GM12892 (cell line): Measurements from ENCODE around the gene ACAP1.

ENCODE experiments used
- DNase-seq: peaks from one replicate; pipeline ENCODE4 v3.0.0; 2011; ENCODE audit not compliant: insufficient read length
- FAIRE-seq: peaks from 2 replicates; lab custom pipeline; 2011; peaks lifted over from hg19 to GRCh38; lab: Jason Lieb, UNC
- POLR2A ChIP-seq: IDR thresholded peaks from 2 replicates; pipeline ENCODE4 v1.6.1; 2011; ENCODE audit warnings: low read depth, low read length, control low read depth
- POLR2AphosphoS5 ChIP-seq: IDR thresholded peaks from 2 replicates; pipeline ENCODE4 v1.6.1; 2011; ENCODE audit warnings: low read depth, low read length, control low read depth
- TAF1 ChIP-seq: IDR thresholded peaks from 2 replicates; pipeline ENCODE4 v1.6.1; 2011; ENCODE audit warnings: low read depth, mild to moderate bottlenecking, control low read depth, low read length, borderline replicate concordance

ACAP1 gene

DNA sequence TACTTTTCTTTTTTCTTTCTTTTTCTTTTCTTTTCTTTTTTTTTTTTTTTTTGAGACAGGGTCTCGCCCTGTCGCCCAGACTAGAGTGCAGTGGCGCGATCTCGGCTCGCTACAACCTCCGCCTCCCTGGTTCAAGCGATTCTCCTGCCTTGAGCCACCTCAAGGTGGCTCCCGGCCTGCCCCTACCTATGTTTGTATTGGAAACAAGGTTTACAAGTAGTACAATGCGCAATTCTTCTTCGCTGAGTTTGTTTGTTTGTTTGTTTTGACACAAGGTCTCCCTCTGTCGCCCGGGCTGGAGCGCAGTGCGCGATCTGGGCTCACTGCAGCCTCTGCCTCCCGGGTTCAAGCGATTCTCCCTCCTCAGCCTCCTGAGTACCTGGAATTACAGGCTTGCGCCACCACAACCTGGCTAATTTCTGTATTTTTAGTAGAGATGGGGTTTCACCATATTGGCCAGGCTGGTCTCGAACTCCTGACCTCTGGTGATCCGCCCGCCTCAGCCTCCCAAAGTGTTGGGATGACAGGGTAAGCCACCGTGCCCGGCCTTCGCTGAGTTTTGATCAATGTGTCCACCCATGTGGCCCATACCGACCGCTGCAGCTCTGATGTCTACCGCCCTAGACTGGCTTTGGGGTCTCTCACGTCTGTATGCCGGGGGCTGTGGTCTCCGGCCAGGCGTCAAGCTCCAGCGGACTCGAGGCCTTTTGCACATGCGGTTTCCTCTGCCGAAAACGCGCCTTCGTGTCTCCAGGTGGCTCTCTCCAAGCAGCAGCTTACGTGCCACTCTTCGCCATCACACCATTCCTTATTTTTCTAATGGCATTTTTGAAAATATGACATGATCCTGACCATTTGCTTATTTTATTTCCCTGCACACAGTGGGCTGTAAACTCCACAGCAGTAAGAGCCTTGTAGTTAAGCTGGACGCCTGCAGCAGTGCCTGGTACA, 40.8 kb upstream of the ACAP1 start:
- DNase-seq (no peak), FAIRE-seq (no peak)
- TF ChIP-seq POLR2AphosphoS5 (no peak), POLR2A (no peak), TAF1 (no peak)

DNA sequence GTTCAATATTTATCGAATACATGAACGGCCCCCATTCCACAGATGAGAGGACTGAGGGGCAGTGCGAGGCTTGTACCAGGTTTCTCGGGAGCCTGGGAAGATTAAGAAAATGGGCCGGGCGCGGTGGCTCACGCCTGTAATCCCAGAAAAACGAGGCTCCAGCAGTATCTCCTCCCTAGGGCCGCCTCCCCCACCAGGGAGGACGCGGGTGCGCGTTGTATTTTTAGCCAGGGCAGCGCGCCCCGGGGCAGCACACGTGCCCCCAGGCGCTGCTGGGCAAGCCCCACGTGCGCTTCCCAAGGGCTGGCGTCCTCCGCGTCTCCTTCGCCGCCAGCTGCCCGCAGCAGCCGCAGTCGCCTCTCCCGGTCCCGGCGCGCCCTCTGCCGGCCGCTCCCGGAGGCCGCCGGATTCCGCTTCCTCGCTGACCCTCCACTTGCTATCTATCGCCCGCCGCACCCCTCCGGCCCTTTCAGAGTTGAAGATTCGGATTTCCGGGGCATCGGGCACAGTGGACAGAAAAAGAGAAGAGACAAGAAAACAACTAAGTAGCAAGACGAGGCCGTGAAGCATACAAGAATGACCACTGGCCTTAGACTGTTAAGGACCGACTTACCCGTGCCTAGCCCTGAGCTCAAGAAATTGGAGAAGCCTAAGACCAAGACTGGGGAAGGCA, 40.0 kb upstream of the ACAP1 start:
- FAIRE-seq (peak; percentile 85), DNase-seq (peak; percentile 81)
- no peak for TF ChIP-seq POLR2A
- TF ChIP-seq TAF1, result no peak
- TF ChIP-seq POLR2AphosphoS5, result no peak

DNA sequence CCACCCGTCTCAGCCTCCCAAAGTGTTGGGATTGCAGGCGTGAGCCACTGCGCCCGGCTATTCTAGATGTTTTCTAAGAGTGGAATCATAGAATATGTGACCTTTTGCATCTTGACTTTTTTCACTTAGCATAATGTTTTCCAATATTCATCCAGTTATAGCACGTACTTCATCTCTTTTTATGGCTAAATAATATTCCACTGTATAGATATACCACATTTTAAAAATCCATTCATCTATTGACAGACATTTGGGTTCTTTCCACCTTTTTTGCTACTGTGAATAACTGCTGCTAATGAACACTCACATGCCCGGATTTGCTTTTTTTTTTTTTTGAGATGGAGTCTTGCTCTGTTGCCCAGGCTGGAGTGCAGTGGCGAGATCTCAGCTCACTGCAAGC, 32.1 kb upstream of the ACAP1 start:
- FAIRE-seq, result no peak
- TF ChIP-seq POLR2A, result no peak
- TF ChIP-seq TAF1, result no peak
- no peak for TF ChIP-seq POLR2AphosphoS5
- no peak for DNase-seq

DNA sequence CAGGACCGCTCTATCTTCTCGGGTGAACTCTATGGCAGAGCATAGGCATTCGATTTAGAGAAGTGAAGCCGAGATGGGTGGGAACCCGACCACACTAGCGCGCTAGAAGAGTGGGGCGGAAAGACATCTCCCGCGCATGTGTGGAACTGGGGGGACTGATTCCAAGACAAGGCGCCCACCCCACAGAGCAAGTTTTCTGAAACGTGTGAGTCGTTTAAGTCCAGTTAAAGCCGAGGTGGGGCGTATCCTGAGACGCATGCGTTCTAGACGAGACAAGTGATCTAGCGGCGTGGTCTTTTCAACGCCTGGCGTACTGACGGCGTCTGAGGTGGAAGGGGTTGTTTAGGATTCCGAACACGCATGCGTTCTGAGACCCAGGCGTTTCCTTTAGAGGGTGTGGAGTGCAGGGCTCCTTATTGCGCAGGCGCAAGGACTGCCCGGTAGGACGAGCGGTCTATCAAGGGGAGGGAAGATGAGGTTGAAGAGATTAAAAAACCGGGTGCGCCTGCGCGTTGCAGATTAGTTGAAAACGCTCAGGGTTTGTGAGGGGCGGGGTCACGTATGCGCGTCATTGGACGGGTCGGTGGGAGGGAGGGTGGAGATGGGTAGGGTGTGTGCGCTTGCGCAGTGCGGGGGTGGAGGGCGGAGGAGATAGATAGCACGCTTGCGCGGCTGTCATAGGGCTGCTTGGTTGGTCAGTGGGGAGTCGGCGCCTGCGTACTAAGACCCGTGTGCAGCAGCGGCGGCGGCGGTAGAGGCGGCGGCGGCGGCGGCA, 29.2 kb upstream of the ACAP1 start, which contains the start of gene EIF5A:
Gene EIF5A, plus strand, starts transcription at position 718 of the 775 bp plus-strand sequence. CDS start 2,008 bp downstream, outside the sequence.
- FAIRE-seq (peak; percentile 99), DNase-seq (peak; percentile 95)
- TF ChIP-seq POLR2AphosphoS5 (peak; percentile 73), POLR2A (peak; percentile 85), TAF1 (no peak; the same call in 1 of the 2 replicates)

DNA sequence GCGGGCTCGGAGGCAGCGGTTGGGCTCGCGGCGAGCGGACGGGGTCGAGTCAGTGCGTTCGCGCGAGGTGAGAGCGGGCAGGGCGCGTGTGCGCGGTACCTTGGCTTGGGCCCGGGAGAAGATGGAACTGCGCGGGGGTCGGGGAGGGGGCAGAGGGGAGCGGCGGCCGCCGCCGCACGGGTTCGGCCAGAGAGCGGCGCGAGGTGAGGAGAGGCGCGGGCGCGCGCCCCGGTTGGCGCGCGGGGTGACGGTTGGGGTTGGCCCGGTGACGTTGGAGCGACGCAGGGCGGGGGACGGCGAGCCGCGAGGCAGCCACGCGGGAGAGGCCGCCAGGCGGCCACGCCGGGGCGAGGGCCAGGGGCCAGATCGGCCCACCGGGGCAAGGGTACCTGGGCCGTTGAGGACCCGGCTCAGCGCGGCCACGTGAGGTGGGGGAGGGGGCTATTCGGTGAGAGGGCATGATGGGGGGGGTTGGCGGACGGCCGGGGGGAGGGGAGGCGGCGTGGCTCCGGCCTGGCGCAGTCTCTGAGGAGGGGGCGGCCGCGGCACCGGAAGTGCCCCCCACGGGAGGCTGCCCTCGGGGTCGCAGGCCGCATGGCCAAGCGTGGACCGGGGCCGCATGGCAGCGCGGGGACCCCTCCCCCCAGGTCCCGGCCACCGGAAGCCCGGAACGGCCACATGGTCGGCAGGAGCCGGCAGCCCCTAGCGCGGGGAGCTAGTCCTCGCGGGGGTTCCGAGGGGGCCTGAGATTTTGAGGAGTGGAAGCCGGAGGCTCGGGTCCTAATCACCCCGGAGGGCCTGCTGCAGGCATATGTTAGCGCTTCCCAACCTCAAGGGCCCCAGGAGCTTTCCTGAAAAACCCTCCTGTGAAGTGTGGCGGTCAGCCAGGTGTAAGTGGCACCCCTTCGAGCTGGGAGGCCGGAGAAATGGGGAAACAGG, 28.4 kb upstream of the ACAP1 start:
- FAIRE-seq, result peak; percentile 48
- TF ChIP-seq TAF1 (no peak; the same call in 1 of the 2 replicates), POLR2A (peak; percentile 35; the same call in 1 of the 2 replicates), POLR2AphosphoS5 (0 out of 2 replicates have a peak, but pooled peaks have one; percentile 6)
- no peak for DNase-seq

DNA sequence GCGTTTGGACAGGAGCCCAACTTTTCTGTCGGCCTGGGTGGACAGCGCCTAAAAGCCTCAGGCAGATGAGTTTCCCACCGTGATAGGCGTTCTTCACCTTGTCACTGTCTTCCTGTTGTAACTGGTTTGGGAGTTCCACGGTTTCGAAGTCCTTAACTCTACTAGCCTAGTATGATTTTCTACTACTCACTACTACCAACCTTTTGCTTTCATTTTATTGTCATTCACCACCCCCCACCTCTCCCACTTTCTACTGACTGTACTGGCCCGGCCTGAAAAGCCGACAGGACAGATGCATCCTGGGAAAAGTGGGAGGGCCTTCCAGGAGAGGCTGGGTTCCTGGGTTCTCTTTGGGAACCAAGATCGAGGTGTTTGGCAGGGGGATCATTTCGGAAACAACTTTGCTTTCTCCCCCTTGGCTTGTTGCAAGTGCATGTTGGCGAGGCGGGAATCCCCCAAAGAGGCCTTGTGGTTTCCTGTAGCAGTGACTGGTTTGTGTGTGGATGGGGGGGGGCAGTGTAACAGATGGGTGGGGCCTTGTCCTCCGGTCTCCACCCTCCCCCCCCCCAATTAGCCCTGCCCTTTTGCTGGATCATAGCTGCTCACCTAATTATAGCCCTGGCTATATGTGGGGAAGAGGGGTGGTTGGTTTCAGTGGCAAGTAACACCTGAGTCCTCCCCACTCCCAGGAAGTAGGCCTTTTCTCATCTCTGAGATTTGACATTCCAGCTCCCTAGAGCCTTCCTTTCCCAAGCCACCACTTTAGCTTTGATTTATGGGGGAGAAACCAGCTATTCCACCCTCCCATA, 27.5 kb upstream of the ACAP1 start:
- peak; percentile 72 for TF ChIP-seq POLR2A
- TF ChIP-seq POLR2AphosphoS5, result peak; percentile 80
- no peak for TF ChIP-seq TAF1
- FAIRE-seq (peak; percentile 93), DNase-seq (peak; percentile 67)

DNA sequence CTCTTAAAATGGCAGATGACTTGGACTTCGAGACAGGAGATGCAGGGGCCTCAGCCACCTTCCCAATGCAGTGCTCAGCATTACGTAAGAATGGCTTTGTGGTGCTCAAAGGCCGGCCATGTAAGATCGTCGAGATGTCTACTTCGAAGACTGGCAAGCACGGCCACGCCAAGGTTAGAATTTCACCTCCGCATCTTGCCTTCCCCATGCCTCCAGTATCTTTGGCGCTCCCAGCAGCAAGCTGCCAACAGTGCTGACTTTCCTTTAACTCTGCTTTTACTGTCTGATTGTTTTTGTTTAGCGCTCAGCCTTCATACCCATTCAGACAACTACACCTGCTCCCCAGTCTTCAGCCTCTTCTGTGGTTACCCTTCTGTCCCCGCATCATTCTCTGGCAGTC, 26.7 kb upstream of the ACAP1 start:
- FAIRE-seq (no peak), DNase-seq (no peak)
- TF ChIP-seq POLR2AphosphoS5, result 0 out of 2 replicates have a peak, but pooled peaks have one; percentile 7
- TF ChIP-seq TAF1, result no peak
- 0 out of 2 replicates have a peak, but pooled peaks have one; percentile 31 for TF ChIP-seq POLR2A

DNA sequence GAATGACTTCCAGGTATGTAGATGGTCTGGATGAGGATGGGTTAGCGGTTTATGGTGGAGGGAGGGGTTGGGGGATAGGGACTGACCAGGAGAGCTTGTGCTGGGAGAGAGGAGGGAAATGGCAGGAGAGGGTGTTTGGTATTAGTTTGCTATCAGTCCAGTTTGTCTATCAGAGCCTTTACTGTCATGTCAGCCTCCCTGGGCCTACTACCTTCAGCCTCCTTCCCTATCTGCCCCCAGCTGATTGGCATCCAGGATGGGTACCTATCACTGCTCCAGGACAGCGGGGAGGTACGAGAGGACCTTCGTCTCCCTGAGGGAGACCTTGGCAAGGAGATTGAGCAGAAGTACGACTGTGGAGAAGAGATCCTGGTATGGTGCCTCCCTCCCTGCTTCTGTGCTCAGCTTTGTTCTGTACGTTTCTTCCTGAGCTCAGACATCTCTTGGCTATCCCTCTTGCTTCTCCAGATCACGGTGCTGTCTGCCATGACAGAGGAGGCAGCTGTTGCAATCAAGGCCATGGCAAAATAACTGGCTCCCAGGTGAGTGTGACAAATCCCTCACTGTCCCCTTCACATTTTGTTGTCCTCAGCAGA, 25.1 kb upstream of the ACAP1 start:
- TF ChIP-seq TAF1 (no peak), POLR2AphosphoS5 (no peak; the same call in 1 of the 2 replicates), POLR2A (no peak)
- FAIRE-seq, result no peak

DNA sequence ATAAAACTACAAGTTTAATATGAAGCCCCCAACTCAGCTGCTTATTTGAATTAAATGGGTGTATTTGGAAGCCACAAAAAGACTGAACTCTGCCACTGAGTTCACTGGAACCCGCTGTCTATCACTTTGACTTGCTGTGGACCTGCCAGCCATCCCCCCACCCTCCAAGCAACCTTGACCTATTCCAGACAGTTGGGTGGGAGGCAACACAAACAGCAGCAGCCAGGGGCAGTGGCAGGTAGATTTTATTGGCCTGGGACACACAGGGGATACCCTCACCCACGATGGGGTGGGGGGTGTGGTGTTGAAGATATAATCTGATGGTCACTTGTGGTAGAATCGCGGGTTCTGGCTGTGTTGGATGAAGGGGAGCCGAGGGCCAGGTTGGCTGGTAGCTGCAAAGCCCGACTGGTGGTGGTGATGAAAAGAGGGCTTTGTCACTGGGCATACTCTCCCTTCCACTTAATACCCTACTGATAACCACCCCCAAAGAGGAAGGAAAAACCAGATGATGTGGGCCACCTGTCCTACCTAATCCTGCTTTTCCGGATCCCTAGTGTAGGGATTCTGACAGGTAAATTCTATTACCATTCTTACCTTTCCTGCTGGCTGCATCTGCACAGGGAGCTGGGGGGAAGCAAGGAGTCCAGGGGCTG, 23.8 kb upstream of the ACAP1 start:
- no peak for FAIRE-seq
- TF ChIP-seq TAF1, result no peak
- no peak for TF ChIP-seq POLR2A
- TF ChIP-seq POLR2AphosphoS5, result no peak
- DNase-seq, result peak; percentile 3

More for the DNA sequence above, 25.1 kb upstream of the ACAP1 start:
- no peak for DNase-seq
